HAP-1 (cell line): ENCODE results near the gene RPL18A.

Experiments
- DNase-seq, 2 experiments: peaks; one replicate each; pipeline ENCODE4 v3.0.0-alpha.2; 2016 to 2020; ENCODE audit warnings: low spot score in 2 of 2
- H3K27me3 ChIP-seq: fragments of 250-450 bp; sonication (Bioruptor Pico); 2 replicates; pipeline ENCODE4 v1.5.1; 2020; ENCODE audit warnings: low read depth, mild to moderate bottlenecking, moderate library complexity
- H3K36me3 ChIP-seq: fragments of 250-450 bp; sonication (Bioruptor Pico); replicated peaks from 2 replicates; pipeline ENCODE4 v1.5.1; 2020; ENCODE audit warnings: mild to moderate bottlenecking
- H3K4me1 ChIP-seq: fragments of 250-450 bp; sonication (Bioruptor Pico); 2 replicates; pipeline ENCODE4 v1.5.1; 2020; ENCODE audit warnings: mild to moderate bottlenecking
- H3K4me3 ChIP-seq: fragments of 250-450 bp; sonication (Bioruptor Pico); 2 replicates; pipeline ENCODE4 v1.5.1; 2020; ENCODE audit warnings: mild to moderate bottlenecking, moderate library complexity
- H3K9me3 ChIP-seq: fragments of 250-450 bp; sonication (Bioruptor Pico); 2 replicates; pipeline ENCODE4 v1.5.1; 2020; ENCODE audit warnings: mild to moderate bottlenecking, moderate library complexity
- in situ Hi-C: fragments of 300-500 bp; cut with MboI; formaldehyde crosslinking; loops from 3 replicates; pipeline ENCODE4 v1.14.3; 2020; ENCODE audit warnings: low sequenced_read_pairs, inconsistent platforms, mixed read lengths

The RPL18A gene

GRCh38 chr19:17848595-17849292 is 11.0 kb upstream of the RPL18A start:
- Histone ChIP-seq H3K4me3 (no peak overlapping the region), H3K9me3 (peaks cover 3% of the 10 kb centered on the region; the same call in 1 of the 2 replicates), H3K4me1 (peaks cover 4% of the 10 kb centered on the region), H3K27me3 (no peaks in the 10 kb centered on the region), H3K36me3 (no peaks in the 10 kb centered on the region)
- DNase-seq = no peak
- in situ Hi-C loops = no loop called here

- DNase-seq = no peak
- H3K27me3 ChIP-seq = no peaks in the 10 kb centered on the region
- in situ Hi-C loops = no loop called here
- no peaks in the 10 kb centered on the region for H3K36me3 ChIP-seq
- H3K9me3 ChIP-seq = peaks cover 3% of the 10 kb centered on the region; the same call in 1 of the 2 replicates
- no peak overlapping the region for H3K4me3 ChIP-seq
- H3K4me1 ChIP-seq = no peaks in the 10 kb centered on the region; the same call in none of the 2 replicates
Observed at GRCh38 chr19:17854061-17854460, 5.6 kb upstream of the RPL18A start.

GRCh38 chr19:17855280-17856152 is 4.2 kb upstream of the RPL18A start:
- Histone ChIP-seq H3K36me3 (peaks cover 8% of the 10 kb centered on the region), H3K9me3 (peaks cover 3% of the 10 kb centered on the region; the same call in 1 of the 2 replicates), H3K4me1 (no peaks in the 10 kb centered on the region; the same call in none of the 2 replicates), H3K4me3 (no peak overlapping the region), H3K27me3 (no peaks in the 10 kb centered on the region)
- peak; percentile 68 to 94 for DNase-seq
- in situ Hi-C loops = no loop called here

- peak in 1 of 2 experiments; percentile 31 for DNase-seq
- Histone ChIP-seq H3K9me3 (no peaks in the 10 kb centered on the region), H3K36me3 (peaks cover 56% of the 10 kb centered on the region), H3K27me3 (no peaks in the 10 kb centered on the region), H3K4me1 (peaks cover 8% of the 10 kb centered on the region), H3K4me3 (peak overlapping the region; percentile 98)
- in situ Hi-C loops = no loop called here
Observed at GRCh38 chr19:17860331-17860992, 752 bp downstream of the RPL18A start.

- in situ Hi-C loops = no loop called here
- Histone ChIP-seq H3K9me3 (no peaks in the 10 kb centered on the region), H3K27me3 (no peaks in the 10 kb centered on the region), H3K4me1 (peaks cover 13% of the 10 kb centered on the region), H3K36me3 (peaks cover 59% of the 10 kb centered on the region), H3K4me3 (peak overlapping the region; percentile 98)
- DNase-seq = no peak
Observed at GRCh38 chr19:17860993-17861360, 1.3 kb downstream of the RPL18A start.

GRCh38 chr19:17861542-17862402 is 2.1 kb downstream of the RPL18A start:
- Histone ChIP-seq H3K9me3 (no peaks in the 10 kb centered on the region), H3K4me3 (peak overlapping the region; percentile 98), H3K36me3 (peaks cover 59% of the 10 kb centered on the region), H3K4me1 (peaks cover 13% of the 10 kb centered on the region), H3K27me3 (no peaks in the 10 kb centered on the region)
- peak in 1 of 2 experiments; percentile 38 for DNase-seq
- in situ Hi-C loops = no loop called here

- DNase-seq = peak in 1 of 2 experiments; percentile 37
- Histone ChIP-seq H3K4me1 (peaks cover 13% of the 10 kb centered on the region), H3K4me3 (no peak overlapping the region), H3K9me3 (no peaks in the 10 kb centered on the region), H3K27me3 (no peaks in the 10 kb centered on the region), H3K36me3 (peaks cover 59% of the 10 kb centered on the region)
- in situ Hi-C loops = no loop called here
Observed at GRCh38 chr19:17862711-17863519, 3.2 kb downstream of the RPL18A start.

- H3K36me3 ChIP-seq = peaks cover 59% of the 10 kb centered on the region
- no peaks in the 10 kb centered on the region for H3K27me3 ChIP-seq
- no peaks in the 10 kb centered on the region for H3K9me3 ChIP-seq
- in situ Hi-C loops = no loop called here
- H3K4me3 ChIP-seq = no peak overlapping the region
- H3K4me1 ChIP-seq = peaks cover 13% of the 10 kb centered on the region
- DNase-seq = peak in 1 of 2 experiments; percentile 66
Observed at GRCh38 chr19:17863520-17864182, 3.9 kb downstream of the RPL18A start.

GRCh38 chr19:17865364-17866311 is 5.9 kb downstream of the RPL18A start:
- Histone ChIP-seq H3K4me1 (peaks cover 13% of the 10 kb centered on the region), H3K4me3 (no peak overlapping the region), H3K27me3 (no peaks in the 10 kb centered on the region), H3K9me3 (no peaks in the 10 kb centered on the region), H3K36me3 (peaks cover 49% of the 10 kb centered on the region)
- DNase-seq = peak; percentile 64 to 66
- in situ Hi-C loops = loop anchor here (5.0 kb wide), 1 partner anchor 122 kb away; no protein-coding TSS in a partner anchor

- H3K36me3 ChIP-seq = peaks cover 41% of the 10 kb centered on the region
- peak in 1 of 2 experiments; percentile 41 for DNase-seq
- no peak overlapping the region for H3K4me3 ChIP-seq
- H3K9me3 ChIP-seq = no peaks in the 10 kb centered on the region
- no peaks in the 10 kb centered on the region for H3K27me3 ChIP-seq
- in situ Hi-C loops = loop anchor here (5.0 kb wide), 1 partner anchor 121 kb away; no protein-coding TSS in a partner anchor
- peaks cover 10% of the 10 kb centered on the region for H3K4me1 ChIP-seq
Observed at GRCh38 chr19:17866312-17866963, 6.7 kb downstream of the RPL18A start.
